Fibroblast of mammary gland (primary cell): ENCODE measurements around the gene IRX4.

Source experiments
- DNase-seq: peaks from one replicate; pipeline ENCODE4 v3.0.0-alpha.2; 2010; ENCODE audit warnings: low read depth
- H3K4me3 ChIP-seq: 2 replicates; pipeline ENCODE4 v1.5.1; 2011; ENCODE audit warnings: low read depth, mild to moderate bottlenecking, low read length, moderate library complexity; ENCODE audit not compliant: control insufficient read depth
- TF ChIP-seq, protein P1 (sequence below): conservative IDR thresholded peaks from 2 replicates; pipeline ENCODE4 v1.5.1; 2011; ENCODE audit warnings: low read depth, low read length, inconsistent platforms; ENCODE audit not compliant: control insufficient read depth, insufficient read depth

IRX4 gene

DNA sequence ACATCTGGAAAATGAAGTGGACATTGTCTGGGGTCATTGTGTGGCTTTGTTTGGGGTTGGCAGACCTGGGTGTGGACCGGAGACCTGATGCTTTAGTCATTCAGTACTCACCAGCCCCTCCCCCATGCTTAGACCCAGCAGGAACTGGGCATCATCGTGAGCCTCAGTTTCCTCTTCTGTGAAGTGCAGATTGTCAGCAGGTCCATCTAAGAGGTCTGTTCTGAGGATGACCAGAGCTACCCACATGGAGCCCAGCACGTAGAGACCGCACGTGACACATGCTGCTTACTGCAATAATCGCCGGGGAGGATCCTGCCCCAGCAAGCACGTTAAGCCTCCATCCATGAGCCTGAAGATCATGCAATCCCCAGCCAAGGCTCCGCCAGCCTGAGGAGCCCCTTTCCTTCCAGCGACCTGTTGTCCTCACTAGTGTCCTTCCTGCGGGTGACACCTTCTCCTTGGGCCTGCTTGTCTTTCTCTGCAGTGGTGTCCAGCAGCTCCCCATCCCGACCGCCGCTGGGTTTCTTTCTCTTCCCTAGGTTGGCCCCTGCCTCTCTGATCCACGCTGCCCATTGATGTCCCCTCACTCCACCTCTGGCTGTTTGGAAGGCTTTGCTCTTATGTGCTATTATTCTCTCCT is 26.7 kb upstream of the IRX4 start:
- TF ChIP-seq, protein P1, sequence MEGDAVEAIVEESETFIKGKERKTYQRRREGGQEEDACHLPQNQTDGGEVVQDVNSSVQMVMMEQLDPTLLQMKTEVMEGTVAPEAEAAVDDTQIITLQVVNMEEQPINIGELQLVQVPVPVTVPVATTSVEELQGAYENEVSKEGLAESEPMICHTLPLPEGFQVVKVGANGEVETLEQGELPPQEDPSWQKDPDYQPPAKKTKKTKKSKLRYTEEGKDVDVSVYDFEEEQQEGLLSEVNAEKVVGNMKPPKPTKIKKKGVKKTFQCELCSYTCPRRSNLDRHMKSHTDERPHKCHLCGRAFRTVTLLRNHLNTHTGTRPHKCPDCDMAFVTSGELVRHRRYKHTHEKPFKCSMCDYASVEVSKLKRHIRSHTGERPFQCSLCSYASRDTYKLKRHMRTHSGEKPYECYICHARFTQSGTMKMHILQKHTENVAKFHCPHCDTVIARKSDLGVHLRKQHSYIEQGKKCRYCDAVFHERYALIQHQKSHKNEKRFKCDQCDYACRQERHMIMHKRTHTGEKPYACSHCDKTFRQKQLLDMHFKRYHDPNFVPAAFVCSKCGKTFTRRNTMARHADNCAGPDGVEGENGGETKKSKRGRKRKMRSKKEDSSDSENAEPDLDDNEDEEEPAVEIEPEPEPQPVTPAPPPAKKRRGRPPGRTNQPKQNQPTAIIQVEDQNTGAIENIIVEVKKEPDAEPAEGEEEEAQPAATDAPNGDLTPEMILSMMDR: no peak
- no peak overlapping the region for H3K4me3 ChIP-seq
- no peak for DNase-seq

DNA sequence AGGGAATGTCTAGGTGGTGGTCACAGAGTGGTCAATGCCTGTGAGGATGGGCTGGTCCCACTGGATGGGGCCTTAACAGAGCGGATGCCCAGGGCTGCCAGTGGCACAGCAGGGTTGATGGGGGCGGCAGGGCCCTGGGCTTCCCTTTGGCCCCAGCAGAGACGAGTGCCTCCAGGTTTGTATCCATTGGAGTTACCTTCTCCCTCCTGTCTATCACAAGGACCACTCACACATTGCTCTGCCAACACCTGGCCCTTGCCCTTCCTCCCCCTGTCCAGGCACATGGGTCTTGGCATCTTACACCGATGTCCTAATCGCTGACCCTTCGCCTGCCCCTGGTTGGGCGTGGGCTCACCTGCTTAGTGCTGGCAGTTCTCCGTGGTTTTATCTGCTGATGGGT is 26.2 kb upstream of the IRX4 start:
- TF ChIP-seq, protein P1: no peak
- no peak for DNase-seq
- H3K4me3 ChIP-seq: no peak overlapping the region

DNA sequence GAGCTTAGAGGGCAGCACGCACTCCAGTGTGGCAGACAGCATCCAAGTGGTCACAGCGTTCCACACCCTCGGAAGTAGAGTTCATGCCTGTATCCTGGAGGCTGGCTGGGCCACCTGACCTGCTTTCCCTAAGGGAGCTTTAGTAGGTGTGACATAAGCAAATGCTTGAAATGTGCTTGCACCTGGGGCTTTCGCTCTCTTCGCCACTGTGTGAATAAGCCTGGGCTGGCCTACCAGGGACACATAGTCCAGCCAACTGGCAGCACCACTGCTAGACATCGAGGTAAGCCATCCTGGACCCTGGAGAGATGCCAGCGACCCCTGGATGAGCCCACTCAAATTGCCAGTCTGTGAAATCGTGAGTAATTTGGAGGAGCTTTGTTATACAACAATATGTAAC is 24.9 kb upstream of the IRX4 start:
- TF ChIP-seq, protein P1: no peak
- DNase-seq: no peak
- H3K4me3 ChIP-seq: no peak overlapping the region

DNA sequence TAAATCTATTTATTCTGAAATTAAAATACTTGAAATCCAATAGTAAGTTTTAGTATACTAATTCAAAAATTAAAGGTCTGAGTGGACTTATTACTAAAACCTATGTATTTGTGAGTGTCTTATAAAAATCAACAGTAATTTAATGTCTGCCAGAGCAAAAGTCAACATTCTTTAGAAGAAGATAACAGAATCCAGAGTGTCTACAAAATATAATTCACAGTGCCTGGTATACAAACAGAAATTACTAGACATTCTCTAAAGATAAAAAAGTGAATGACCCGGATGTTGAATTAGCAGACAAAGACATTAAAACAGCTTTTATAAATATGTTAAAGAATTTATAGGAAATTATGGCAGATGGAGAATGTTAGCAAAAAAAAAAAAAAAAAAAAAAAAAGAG is 22.4 kb upstream of the IRX4 start:
- no peak for DNase-seq
- TF ChIP-seq, protein P1: no peak
- H3K4me3 ChIP-seq: no peak overlapping the region

DNA sequence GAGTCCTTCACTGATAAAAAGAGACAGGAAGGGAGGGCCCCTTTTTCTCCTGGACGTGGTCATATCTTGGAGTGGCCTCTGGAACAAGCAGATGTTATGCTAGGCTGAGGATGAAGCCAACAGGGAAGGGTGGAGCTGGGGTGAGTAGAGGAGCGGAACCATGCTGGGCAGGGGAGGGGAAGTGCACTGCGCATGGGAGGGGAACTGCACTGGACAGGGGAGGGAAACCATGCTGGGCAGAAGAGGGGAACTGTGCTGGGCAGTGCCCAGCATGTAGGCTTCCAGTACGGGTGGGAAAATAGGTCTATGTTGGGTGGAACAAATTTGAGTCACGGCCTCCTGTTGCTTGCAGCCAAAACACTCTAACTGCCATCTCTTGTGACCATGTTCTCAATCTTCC is 19.3 kb upstream of the IRX4 start:
- no peak overlapping the region for H3K4me3 ChIP-seq
- DNase-seq: no peak
- TF ChIP-seq, protein P1: no peak

DNA sequence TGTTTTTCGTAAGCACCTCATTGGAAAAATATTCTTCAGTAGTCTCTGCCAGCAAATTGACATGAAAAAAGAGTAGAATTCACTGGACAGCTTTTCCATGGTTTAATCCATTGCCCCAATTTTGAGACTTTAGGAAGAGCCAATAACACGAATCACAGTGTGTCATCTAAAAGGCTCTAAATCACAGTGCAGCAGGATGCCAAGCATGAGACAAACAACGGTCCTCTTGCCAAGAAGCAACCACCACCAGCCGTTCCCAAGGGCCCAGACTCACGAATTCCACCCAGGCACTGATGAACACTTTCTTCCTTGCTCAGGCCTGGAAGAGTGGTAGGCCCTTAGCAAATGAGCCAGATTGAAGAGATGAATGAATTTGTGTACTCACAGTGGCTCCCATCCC is 18.3 kb upstream of the IRX4 start:
- DNase-seq: peak; percentile 25
- TF ChIP-seq, protein P1: no peak
- no peak overlapping the region for H3K4me3 ChIP-seq

DNA sequence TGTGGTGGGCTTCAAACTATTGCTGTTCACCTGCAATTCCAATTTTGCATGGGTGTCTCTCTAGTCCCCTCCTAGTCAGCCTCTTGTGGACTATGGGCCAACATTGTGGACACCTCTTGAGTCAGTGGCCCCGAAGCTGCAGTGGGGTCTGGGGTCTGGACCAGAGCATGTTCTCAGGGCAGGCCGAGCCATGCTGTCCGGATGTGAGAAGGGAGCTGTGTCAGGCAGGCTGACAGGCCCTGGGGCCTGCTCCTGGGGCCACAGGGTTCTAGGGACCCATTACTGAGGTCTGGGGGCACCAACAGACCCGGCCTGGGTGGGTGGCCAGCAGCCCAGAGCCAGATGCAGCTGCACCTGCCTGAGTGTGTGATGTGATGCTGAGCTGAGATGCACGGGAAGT is 16.5 kb upstream of the IRX4 start:
- no peak overlapping the region for H3K4me3 ChIP-seq
- no peak for DNase-seq
- TF ChIP-seq, protein P1: no peak
